ENCODE results near the gene APOA5.

DNA sequence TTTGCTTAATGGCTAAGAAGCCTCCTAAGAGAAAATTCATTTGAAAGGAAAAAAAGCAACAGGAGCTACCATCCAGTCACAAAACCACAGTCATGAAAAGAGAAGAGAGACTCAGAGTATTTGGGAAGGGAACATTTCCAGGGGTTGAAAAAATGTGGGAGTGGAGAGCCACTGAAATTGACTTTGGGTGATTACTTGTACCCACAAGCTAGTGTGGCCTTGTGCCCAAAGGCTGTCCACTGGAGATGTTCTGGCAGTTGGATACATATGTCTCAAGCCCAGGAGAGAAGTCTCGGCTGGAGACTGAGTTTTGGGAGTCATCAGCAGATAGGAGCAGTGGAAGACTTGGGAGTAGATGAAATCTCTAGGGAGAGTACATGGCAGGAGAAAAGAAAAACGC lies 3.2 kb upstream of the APOA5 start:
- TF ChIP-seq CEBPB (IDR thresholded peaks at IDR 0.05; ENCODE audit: low read depth, low read length), result no peak
- TF ChIP-seq CTCF (conservative IDR thresholded peaks at IDR 0.05; ENCODE audit: low read depth, low read length), result no peak
- no peak for TF ChIP-seq POLR2A (IDR thresholded peaks at IDR 0.05; ENCODE audit: low read depth, low read length)
- no peak for TF ChIP-seq RAD21 (IDR thresholded peaks at IDR 0.05; ENCODE audit: low read length)
- no peak for TF ChIP-seq SMC3 (IDR thresholded peaks at IDR 0.05; ENCODE audit: low read depth, low read length)
- TF ChIP-seq FOS (IDR thresholded peaks at IDR 0.05; ENCODE audit: low read depth, low read length), result no peak
- no peak for TF ChIP-seq ELK1 (IDR thresholded peaks at IDR 0.05; ENCODE audit: borderline replicate concordance, low read depth, low read length)
- TF ChIP-seq RFX5 (IDR thresholded peaks at IDR 0.05; ENCODE audit: low read depth, low read length), result no peak
- no peak for TF ChIP-seq MXI1 (IDR thresholded peaks at IDR 0.05; ENCODE audit: borderline replicate concordance, low read depth, low read length)
- no peak for TF ChIP-seq BHLHE40 (IDR thresholded peaks at IDR 0.05; ENCODE audit: low read depth, low read length)
- no peak for TF ChIP-seq CHD1 (IDR thresholded peaks at IDR 0.05; ENCODE audit: low read depth, low read length)

Measured in IMR-90 (cell line).